Measurements from ENCODE around the gene NCKAP5.

Gene NCKAP5

DNA sequence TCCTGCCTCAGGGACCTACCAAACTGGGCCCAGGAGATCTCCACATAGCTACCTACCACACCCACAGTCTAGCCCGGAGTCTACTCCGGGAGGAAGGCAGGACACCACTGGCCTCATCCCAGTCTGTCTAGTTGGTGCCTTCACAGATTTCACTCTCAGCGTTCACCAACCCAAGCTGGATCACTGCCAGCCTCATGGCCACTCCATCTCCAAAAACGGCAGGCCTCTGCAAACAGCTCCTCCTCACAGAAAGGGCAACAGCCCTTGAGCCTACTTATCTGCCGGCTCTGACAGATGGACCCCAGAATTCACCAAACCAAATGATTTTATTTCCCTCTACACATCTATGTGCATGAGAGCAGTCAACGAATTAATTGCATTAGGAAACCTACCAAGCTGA lies 61.3 kb downstream of the NCKAP5 start:
- Mint-ChIP-seq H3K9me3 (no peaks in the 10 kb centered on the region), H3K27me3 (ENCODE audit: low read depth) (no peaks in the 10 kb centered on the region), H3K36me3 (ENCODE audit: low read depth) (no peaks in the 10 kb centered on the region), H3K27ac (no peak overlapping the region), H3K4me3 (no peak overlapping the region), H3K4me1 (ENCODE audit: low read depth) (no peaks in the 10 kb centered on the region)
- no peak for DNase-seq (ENCODE audit: low spot score)

DNA sequence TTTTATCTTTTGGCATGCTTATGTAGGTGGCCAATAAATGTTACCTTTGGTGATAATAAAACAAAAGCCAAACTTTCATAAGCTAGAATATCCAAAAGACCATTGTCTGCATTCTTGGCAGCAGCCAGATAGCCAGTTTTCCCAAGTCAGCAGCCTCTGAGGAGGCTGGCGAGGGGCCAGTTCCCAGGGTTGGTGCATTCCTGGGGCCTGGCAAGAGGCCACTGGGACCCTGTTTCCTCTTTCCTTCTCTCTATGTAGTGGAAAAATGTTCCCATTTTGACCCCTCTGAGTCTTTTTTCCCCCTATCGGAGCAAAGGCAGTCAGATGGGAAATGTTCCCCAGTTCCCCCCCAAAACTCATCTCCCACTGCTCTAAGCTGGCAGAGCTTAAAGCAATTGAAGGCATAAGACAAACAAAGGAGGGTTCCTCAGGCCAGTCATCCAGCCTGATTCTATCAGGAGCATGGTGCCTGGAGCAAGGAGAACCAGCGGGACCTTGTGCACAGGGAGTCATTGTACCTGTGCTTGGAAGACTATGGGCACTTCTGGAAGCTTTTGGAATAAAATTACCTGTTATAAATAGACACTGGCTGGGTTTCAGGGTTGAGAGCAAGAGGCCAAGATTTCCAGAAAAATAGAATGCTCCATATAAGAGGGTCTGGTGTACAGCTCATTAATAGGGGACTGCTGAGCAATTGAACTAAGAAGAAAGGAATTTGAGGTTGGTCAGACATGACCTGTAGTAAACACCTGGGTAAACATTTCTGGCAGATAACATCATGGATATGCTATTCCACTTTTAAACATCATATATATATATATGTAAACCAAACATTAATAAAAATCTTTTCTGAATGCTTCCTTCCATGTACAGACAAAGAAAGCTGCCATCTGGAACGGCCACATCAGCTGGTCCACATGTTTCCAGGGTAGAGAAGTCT lies 63.4 kb downstream of the NCKAP5 start:
- Mint-ChIP-seq H3K27ac (no peak overlapping the region), H3K9me3 (no peaks in the 10 kb centered on the region), H3K36me3 (ENCODE audit: low read depth) (no peaks in the 10 kb centered on the region), H3K4me1 (ENCODE audit: low read depth) (no peaks in the 10 kb centered on the region), H3K27me3 (ENCODE audit: low read depth) (no peaks in the 10 kb centered on the region), H3K4me3 (no peak overlapping the region)
- DNase-seq (ENCODE audit: low spot score): no peak

DNA sequence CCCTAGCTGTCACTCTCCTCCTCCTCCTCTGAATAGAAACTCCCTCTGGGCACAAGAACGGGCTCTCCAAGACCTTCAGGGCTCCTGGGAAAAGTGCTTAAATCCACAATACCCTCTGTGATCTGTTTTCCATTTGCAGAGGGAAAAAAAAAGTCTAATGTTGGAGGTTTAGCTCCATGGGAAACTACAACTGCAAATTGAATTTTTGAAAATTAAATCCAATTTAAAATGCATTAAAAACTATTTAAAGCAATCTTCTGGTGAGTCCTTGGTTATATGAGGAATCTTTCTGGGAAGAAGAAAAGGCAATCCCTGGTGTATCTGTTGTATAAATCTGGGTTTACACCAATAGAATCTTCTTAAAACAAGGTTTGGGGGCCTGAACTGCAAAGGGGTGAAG lies 64.3 kb downstream of the NCKAP5 start:
- DNase-seq (ENCODE audit: low spot score): no peak

DNA sequence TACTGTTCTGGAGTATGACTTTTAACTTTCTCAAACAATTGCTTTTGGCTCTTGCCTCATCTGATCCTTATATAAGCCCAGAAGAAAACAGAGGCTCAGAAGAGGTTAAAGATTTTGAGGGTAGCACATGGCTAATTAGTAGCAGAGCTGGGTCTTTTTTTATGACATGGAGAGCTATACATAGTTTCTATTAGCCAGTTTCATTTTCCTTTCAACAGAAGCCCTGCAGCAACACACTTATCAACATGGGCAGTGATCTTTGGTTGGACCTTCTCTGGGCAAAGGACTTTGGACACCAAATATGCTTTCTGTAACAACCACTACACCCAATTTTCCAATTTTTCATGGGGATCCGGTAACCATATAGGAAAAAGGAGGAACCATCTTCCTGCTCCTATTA lies 64.9 kb downstream of the NCKAP5 start:
- H3K4me1 Mint-ChIP-seq (ENCODE audit: low read depth): no peaks in the 10 kb centered on the region

More for the DNA sequence above, 64.3 kb downstream of the NCKAP5 start:
- no peaks in the 10 kb centered on the region for H3K4me1 Mint-ChIP-seq (ENCODE audit: low read depth)
- no peak overlapping the region for H3K4me3 Mint-ChIP-seq
- H3K27ac Mint-ChIP-seq: no peak overlapping the region
- H3K9me3 Mint-ChIP-seq: no peaks in the 10 kb centered on the region
- no peaks in the 10 kb centered on the region for H3K36me3 Mint-ChIP-seq (ENCODE audit: low read depth)
- H3K27me3 Mint-ChIP-seq (ENCODE audit: low read depth): no peaks in the 10 kb centered on the region

DNA sequence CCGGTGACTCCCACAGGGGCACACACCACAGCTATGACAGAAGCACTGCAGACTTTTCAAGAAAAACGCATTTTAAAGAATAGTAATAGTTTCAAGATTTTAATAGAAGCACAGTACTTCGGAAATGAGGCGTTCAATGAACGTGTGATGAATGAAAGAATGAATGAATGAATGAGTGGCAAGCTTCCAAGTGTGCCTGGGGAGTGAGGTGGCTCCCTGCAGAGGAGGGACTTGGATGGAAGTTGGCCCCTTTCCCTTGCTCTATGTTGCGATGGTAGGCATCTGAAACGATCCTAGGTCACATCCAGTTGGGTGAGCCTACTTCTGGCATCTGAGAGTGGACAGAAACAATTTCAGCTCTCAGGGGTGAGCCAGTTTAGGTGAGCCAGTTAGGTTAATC lies 65.6 kb downstream of the NCKAP5 start:
- Mint-ChIP-seq H3K4me3 (no peak overlapping the region), H3K9me3 (no peaks in the 10 kb centered on the region), H3K27me3 (ENCODE audit: low read depth) (no peaks in the 10 kb centered on the region), H3K27ac (no peak overlapping the region), H3K4me1 (ENCODE audit: low read depth) (no peaks in the 10 kb centered on the region), H3K36me3 (ENCODE audit: low read depth) (no peaks in the 10 kb centered on the region)
- DNase-seq (ENCODE audit: low spot score): no peak

More for the DNA sequence above, 64.9 kb downstream of the NCKAP5 start:
- DNase-seq (ENCODE audit: low spot score): no peak
- Mint-ChIP-seq H3K4me3 (no peak overlapping the region), H3K27ac (no peak overlapping the region), H3K36me3 (ENCODE audit: low read depth) (no peaks in the 10 kb centered on the region), H3K27me3 (ENCODE audit: low read depth) (no peaks in the 10 kb centered on the region), H3K9me3 (no peaks in the 10 kb centered on the region)

DNA sequence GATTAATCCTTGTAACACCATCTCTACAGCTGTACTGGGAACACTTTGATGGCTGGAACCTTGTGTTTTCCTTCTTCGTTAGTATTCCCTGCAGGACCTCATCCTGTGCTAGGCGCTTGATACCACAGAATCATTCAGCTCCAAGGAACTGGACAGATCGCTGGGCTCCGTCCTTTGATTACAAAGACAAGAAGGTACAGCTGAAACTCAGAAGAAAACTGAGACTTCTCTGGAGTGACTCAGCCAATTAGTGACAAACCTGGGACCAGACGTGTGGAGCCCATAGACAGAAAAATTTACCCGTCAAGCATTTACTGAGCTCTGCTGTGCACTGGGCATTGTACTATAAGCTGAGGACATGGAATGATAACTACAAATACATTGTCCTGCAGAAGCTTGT lies 67.3 kb downstream of the NCKAP5 start:
- H3K9me3 Mint-ChIP-seq: no peaks in the 10 kb centered on the region
- no peak for DNase-seq (ENCODE audit: low spot score)
- H3K36me3 Mint-ChIP-seq (ENCODE audit: low read depth): no peaks in the 10 kb centered on the region
- H3K4me3 Mint-ChIP-seq: no peak overlapping the region
- no peaks in the 10 kb centered on the region for H3K27me3 Mint-ChIP-seq (ENCODE audit: low read depth)
- H3K27ac Mint-ChIP-seq: no peak overlapping the region
- H3K4me1 Mint-ChIP-seq (ENCODE audit: low read depth): no peaks in the 10 kb centered on the region

DNA sequence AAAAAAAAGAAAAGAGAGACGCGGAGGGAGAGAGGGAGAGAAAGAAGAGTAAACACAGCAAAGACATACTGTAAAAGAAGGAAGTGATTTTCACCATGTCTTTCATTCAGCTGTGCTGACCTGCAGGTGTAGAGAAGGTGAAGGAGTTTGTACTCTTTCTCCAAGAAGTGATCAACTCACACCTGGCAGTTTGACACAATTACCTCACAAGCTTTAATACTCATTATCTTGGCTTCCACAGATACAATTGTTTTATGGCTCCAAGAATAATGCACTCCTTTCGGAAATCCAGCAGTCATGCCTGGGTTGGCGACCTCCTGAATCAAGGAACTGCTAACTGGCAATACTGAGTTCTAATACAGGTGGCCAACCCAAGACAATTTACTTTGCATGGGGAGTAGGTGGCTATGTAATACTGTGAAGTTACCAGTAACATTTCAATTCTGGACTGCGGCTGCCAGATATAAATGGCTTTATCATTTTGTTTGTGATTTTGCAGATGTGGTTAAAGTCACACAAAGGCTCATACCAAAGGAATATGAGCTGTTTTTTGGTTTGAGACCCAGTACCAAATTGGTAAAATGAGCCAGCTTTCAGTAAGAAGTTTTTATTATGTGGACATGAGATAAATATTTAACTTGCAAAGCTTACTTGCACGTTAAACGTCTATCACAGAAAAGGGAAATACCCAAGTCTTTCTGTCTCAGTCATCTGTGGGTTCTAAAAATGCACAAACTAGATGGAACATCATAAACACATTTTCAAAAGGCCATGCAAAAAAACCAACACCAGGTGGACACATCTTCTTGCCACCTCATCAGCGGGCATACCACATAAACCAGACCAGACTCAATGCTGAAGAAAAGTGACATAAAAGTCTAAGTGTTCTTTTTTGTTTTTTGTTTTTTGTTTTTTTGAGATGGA lies 69.3 kb downstream of the NCKAP5 start:
- no peaks in the 10 kb centered on the region for H3K4me1 Mint-ChIP-seq (ENCODE audit: low read depth)
- H3K27ac Mint-ChIP-seq: no peak overlapping the region
- H3K36me3 Mint-ChIP-seq (ENCODE audit: low read depth): no peaks in the 10 kb centered on the region
- no peak overlapping the region for H3K4me3 Mint-ChIP-seq
- no peaks in the 10 kb centered on the region for H3K27me3 Mint-ChIP-seq (ENCODE audit: low read depth)
- DNase-seq (ENCODE audit: low spot score): no peak
- no peaks in the 10 kb centered on the region for H3K9me3 Mint-ChIP-seq

DNA sequence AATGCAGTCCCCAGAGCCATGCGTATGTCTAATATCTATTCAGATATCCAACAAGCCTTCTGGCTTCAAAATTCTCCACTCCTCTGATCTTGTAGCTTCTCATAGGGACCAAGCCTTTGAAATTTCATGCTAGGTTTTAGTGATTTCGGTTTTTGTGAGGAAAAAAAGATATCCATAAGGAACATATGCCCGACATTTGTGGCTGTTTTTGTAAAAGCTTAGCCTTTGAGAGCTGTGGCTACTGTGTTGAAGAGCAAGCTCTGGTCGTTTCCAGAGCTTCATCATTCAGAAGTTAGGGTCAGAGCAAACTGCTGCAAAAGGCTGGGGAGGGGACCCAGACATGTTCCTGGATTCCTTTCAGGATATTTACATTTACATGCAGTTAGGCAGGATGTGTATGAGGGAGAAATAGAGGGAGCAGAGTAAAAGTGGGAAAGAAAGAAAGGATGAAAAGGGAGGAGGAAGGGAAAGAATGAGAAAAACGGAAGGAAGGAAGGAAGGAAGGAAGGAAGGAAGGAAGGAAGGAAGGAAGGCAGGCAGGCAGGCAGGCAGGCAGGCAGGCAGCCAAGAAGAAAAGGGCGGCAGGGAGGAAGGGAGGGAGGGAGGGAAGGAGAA lies 70.2 kb downstream of the NCKAP5 start:
- Mint-ChIP-seq H3K4me3 (no peak overlapping the region), H3K27me3 (ENCODE audit: low read depth) (no peaks in the 10 kb centered on the region), H3K4me1 (ENCODE audit: low read depth) (no peaks in the 10 kb centered on the region), H3K36me3 (ENCODE audit: low read depth) (no peaks in the 10 kb centered on the region), H3K27ac (no peak overlapping the region), H3K9me3 (no peaks in the 10 kb centered on the region)
- no peak for DNase-seq (ENCODE audit: low spot score)

DNA sequence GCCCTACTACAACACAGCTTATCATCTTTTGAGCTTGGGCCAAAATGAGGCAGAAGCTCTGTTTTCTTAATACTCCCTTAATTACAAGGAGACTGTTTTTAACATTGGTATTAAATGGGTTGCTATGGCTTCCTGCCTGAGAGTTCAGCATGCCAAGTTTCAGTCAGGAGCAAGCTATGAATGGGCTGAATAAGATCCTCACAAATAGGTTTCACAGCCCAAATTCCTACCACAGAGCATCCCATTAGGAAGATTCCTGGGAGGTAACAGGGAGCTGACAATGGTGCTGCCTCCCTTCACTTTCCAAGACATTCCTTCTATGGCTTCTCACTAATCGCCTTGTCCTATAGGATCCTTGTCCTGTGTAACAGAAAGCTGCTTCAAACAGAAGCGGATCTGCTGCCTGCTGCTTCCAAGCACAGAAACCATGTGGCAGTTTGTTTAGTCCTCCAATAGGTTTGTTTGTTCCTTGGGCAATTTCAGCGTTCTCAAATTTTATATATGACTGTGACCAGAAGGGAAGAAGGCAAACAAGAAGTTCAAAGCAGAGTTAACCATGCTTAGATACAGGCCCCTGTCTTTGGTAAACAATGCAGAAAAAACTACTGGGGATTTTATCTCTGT lies 70.9 kb downstream of the NCKAP5 start:
- Mint-ChIP-seq H3K4me1 (ENCODE audit: low read depth) (no peaks in the 10 kb centered on the region), H3K27ac (no peak overlapping the region), H3K9me3 (no peaks in the 10 kb centered on the region), H3K36me3 (ENCODE audit: low read depth) (no peaks in the 10 kb centered on the region), H3K27me3 (ENCODE audit: low read depth) (no peaks in the 10 kb centered on the region), H3K4me3 (no peak overlapping the region)
- no peak for DNase-seq (ENCODE audit: low spot score)

DNA sequence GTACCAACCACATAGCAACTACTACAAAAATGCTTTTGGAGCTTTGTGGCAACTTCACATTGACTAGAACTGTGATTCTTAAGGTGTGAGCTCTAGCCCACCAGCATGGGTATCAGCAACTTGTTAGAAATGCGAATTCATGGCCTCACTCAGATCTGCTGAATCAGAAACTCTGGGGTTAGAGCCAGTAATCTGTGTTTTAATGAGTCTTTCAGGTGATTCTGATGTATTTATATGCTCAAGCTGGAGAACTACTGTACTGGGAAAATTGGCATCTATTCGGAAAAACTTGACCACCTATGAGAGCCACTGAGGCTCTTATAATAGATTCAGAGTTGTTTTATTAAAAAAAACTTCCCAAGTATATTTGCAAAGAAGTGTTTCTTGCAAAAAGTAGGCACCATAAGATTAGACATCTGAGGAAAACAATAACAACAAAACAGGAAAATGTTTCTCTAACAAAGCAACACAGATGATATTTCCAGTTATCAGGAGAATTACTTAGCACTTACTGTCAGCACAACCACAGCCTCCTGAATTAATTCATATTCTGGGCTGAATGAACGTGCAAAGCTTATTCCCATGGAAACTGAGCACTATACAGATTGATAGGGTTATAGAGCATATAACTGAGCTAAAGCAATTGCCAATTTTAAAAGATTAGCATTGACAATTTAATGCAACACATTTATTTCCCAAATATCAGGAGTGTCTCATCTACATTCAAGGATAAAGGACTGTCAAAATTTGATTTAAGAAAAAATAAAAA lies 71.6 kb downstream of the NCKAP5 start:
- H3K27me3 Mint-ChIP-seq (ENCODE audit: low read depth): no peaks in the 10 kb centered on the region
- no peak overlapping the region for H3K27ac Mint-ChIP-seq
- no peak overlapping the region for H3K4me3 Mint-ChIP-seq
- H3K9me3 Mint-ChIP-seq: no peaks in the 10 kb centered on the region
- DNase-seq (ENCODE audit: low spot score): no peak
- H3K4me1 Mint-ChIP-seq (ENCODE audit: low read depth): no peaks in the 10 kb centered on the region
- H3K36me3 Mint-ChIP-seq (ENCODE audit: low read depth): no peaks in the 10 kb centered on the region

DNA sequence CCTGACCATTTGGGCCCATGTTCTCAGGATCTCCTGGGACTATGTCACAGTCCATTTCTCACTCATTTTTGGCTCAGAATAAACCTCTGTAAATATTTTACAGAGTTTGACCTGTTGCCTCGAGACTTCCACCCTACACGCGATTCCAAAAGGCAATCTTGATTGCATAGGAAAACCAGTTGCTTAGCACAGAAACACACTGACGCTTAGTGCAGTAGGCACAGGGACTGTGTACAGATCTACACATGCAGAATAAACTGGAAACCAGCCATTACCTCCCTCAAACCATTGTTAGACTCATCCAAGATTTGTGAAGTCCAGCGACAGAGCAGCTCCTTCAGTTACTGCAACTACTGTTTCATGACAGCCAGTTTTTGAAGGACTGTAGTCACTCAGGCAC lies 73.0 kb downstream of the NCKAP5 start:
- no peaks in the 10 kb centered on the region for H3K4me1 Mint-ChIP-seq (ENCODE audit: low read depth)
- DNase-seq (ENCODE audit: low spot score): no peak
- H3K27me3 Mint-ChIP-seq (ENCODE audit: low read depth): no peaks in the 10 kb centered on the region
- no peak overlapping the region for H3K27ac Mint-ChIP-seq
- H3K36me3 Mint-ChIP-seq (ENCODE audit: low read depth): no peaks in the 10 kb centered on the region
- H3K4me3 Mint-ChIP-seq: no peak overlapping the region
- no peaks in the 10 kb centered on the region for H3K9me3 Mint-ChIP-seq

DNA sequence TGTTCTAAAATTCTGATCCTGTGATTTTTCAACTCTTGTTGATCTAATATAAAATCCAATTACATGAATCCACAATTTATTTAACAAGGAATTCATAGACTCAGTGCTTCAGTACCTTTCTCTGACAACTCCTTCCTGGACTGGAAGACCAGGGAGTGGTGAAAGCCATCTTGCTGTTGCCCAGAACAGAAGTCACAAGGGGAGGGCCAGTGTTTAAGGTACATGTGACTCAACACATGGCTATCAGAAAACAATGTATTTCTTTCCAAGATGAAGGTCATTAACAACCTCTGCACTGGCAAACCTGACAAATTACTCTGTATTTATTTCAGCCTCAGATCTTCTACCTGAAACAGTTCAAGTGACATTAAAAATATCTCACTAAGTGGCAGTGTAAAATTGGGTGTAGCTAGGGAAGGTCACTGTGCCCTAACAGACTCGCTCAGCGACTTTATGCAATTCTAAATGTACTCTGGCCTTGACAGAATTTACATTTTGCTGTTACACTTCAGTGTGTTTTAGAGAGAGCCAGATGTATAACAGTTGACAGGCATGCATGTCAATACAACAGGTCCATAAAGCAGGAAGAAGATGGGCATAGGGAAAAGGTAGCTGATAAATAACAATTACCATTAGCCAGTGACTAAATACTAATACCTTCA lies 75.4 kb downstream of the NCKAP5 start:
- no peak for DNase-seq (ENCODE audit: low spot score)
- Mint-ChIP-seq H3K9me3 (no peaks in the 10 kb centered on the region), H3K27me3 (ENCODE audit: low read depth) (no peaks in the 10 kb centered on the region), H3K4me1 (ENCODE audit: low read depth) (no peaks in the 10 kb centered on the region), H3K27ac (no peak overlapping the region), H3K36me3 (ENCODE audit: low read depth) (no peaks in the 10 kb centered on the region), H3K4me3 (no peak overlapping the region)
